GM10266 (cell line): ENCODE data around the gene GRIP1.

Experiments
- DNase-seq: peaks from one replicate; pipeline ENCODE4 v3.0.0; 2012; ENCODE audit errors: extremely low spot score
- CTCF ChIP-seq: IDR thresholded peaks from 2 replicates; pipeline ENCODE4 v1.5.1; 2012; ENCODE audit warnings: mild to moderate bottlenecking, low read depth; ENCODE audit not compliant: control insufficient read depth, insufficient read depth; ENCODE audit errors: missing control alignments

The GRIP1 gene

DNA sequence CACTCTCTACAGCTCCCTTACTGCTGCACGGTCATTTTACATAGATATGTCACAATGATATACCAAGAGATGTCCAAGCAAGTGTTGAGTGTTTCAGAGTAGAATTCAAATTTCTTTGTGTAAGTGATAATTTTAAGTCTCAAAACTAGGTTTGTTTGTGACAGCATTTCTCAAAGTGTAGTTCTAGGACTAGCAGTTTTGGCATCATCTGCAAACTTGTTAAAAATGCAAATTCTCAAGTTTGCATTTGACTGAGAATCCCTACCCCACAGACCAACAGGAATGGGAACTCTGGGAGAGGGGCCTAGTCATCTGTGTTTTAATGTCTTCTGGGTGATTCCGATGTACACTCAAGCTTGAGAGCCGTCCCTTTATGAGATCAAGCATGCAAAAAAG lies 279.0 kb downstream of the GRIP1 start:
- TF ChIP-seq CTCF, result no peak
- DNase-seq, result no peak

DNA sequence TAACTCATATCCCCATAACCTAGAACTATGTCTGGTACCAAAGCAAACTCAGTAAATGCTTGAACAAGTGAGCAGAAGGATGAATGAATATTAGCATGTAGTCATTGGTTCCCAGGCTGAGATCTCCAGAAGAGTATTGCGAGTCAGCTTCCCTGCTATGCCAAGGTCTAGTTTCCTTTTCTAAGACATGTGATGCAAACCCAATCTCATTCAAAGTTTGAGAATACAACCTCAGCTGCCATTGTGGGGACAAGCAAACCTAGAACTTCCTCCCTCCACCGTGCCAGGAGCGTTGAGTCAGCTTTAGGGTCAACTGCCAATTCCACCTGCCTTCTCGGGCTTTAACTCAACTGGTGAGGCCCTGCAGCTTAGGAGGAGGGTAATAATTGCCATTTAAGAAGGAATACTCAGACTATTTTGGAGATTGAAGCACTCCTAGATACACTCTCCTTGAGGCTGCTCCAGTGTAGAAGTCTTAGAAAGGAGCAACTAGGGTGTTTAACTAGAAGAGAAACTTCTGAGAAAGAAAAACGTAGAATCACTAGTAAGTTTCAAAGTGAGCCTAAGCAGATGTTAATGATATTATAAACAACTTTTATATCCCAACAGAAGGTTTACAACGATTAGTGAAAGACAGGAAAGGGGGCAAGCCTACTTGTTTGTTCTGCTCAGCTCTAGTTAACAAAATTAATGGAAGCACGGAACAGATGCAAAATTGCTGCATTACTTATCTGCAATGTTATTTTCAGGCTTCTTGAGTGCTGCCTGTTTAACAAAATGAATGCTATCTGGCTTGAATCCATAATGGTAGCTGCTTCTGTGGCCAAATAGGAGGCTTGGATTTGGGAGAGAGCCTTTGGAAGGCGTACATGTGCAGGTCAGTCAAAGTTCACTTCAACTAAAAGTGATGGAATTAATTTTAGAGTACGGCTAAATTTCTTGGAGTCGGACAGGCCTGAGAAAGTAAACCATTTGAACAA lies 279.7 kb downstream of the GRIP1 start:
- DNase-seq, result no peak
- no peak for TF ChIP-seq CTCF

DNA sequence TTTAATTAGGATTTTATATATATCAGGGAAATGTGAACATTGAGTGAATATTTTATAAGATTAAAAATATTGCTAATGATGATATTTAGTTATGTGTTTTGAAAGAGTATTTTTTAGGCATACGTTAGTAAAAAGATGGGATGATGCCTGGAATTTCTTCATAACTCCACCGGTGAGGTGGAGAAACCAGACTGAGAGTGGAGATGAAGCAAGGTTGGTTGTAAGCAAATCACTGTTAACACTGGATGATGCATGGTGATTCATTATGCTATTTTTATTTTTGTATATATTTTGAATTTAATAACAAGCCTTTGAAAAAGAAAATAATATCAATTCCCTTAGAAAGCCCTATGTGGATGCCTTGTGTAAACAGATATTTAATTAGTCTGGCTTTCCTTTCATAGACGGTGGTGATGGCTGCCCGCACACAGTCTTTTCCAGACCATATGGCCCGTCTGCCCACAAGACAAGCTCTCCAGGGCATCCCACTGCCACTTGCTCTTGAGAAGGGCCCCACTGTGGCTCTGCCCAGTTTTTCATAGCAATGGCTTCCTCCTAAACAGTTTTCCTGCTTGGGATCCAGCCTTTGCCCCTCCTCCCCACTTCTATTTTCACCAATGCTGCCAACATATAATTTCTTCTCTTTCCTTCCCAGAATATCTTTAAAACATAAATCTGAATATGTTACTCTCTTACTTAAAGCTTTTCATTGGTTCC lies 281.1 kb downstream of the GRIP1 start:
- no peak for DNase-seq
- TF ChIP-seq CTCF, result no peak

DNA sequence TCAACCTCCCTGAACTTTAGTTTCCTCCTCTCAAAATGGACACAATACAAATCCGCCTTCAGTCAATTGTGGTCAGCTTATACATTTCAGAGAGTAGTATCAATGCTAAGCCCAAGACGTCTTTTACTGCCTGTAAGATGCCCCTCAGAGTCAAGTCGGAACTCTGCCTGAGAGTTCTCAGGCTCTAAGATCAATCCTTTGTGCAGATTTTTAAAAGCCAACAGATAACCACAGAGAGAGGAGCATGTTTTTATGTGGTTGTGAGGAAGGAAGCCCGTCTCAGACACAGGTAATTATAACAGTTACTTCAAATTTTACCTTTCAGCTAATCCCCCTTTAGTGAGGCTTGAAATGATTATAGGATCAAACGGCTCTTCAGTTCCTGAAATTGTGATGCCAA lies 285.0 kb downstream of the GRIP1 start:
- TF ChIP-seq CTCF, result no peak
- no peak for DNase-seq

DNA sequence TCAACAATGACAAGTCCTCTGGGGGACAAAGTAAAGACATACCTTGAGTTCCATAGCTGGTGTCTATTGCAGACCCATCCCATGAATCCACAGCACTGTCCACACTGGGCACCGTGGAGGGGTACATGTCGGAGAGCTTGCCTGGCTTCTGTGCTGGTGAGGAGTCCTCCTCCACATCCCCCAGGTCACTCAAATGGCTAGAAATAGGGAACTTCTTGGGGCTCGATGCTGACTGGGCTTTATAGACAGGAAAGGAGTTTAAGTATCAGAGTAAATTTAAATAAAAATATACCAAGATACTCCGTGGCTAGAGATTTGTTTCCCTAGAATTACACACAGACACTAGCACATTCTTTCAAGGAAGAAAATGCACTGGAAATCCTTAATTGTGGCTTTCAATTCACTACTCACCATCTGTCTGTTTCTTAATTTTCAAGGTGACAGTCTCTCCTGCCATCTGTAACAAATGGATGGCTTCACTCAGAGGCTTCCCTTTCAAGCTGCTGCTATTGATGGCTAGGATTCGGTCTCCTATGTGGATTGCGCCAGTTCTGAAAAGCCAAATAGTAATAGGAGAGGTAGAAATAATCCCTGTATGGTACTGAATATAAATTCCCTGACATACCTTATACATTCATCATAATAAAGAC lies 286.5 kb downstream of the GRIP1 start:
- no peak for TF ChIP-seq CTCF
- DNase-seq, result no peak

DNA sequence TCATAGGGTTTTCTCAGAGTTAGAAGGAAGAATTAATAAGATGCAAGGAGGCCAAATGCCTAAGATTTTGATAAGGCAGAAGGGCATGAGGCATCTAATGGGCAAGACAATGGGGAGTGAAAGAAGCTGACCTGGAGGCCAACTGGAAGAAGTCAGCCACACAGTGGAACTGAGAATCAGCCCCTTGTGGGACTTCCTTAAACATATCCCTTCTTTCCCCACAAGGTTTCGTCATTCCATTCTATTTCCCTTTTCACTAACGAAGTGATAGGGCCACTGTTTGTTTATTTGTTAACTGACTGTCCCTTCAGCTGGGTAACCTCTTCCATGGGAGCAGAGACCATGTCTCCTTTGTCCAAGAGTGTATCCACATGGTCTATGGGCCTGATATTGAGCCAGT lies 290.4 kb downstream of the GRIP1 start:
- DNase-seq, result no peak
- TF ChIP-seq CTCF, result no peak
